HepG2 (cell line): ENCODE results near the gene TFDP2. TPM values are rescaled to one million over a fixed set of nuclear protein-coding genes. Genes with fewer than 3 reads are reported as not detected.

Experiments used
- ADNP ChIP-seq: sonication (generic); formaldehyde crosslinking; IDR thresholded peaks from 2 replicates; pipeline ENCODE4 v1.4.0; 2020; ENCODE audit warnings: missing genetic modification reagents
- BCLAF1 ChIP-seq: fragments of 450-650 bp; IDR thresholded peaks from 2 replicates; pipeline ENCODE4 v1.6.1; 2017; ENCODE audit warnings: mild to moderate bottlenecking
- CENPBD1 ChIP-seq: sonication (generic); formaldehyde crosslinking; IDR thresholded peaks from 2 replicates; pipeline ENCODE4 v1.8.0; 2022; ENCODE audit warnings: missing genetic modification reagents, low read depth, mild to moderate bottlenecking, borderline replicate concordance
- HDAC2 ChIP-seq: sonication (generic); formaldehyde crosslinking; IDR thresholded peaks from 2 replicates; pipeline ENCODE4 v1.4.0; 2020; ENCODE audit warnings: missing genetic modification reagents
- HMGXB3 ChIP-seq: sonication (generic); formaldehyde crosslinking; IDR thresholded peaks from 2 replicates; pipeline ENCODE4 v1.4.0; 2020; ENCODE audit warnings: missing genetic modification reagents, borderline replicate concordance
- IKZF5 ChIP-seq: IDR thresholded peaks from 2 replicates; pipeline ENCODE4 v1.6.1; 2018; ENCODE audit warnings: missing genetic modification reagents, mild to moderate bottlenecking, missing compliant biosample characterization
- LRRFIP1 ChIP-seq: sonication (generic); formaldehyde crosslinking; conservative IDR thresholded peaks from 2 replicates; pipeline ENCODE4 v1.4.0; 2020; ENCODE audit warnings: missing genetic modification reagents
- MAFF ChIP-seq: IDR thresholded peaks from 2 replicates; pipeline ENCODE4 v1.6.1; 2011; ENCODE audit warnings: low read depth, low read length, improper control_type of control experiment
- MAX ChIP-seq: IDR thresholded peaks from 2 replicates; pipeline ENCODE4 v1.6.1; 2012; ENCODE audit warnings: inconsistent platforms
- PITX1 ChIP-seq: sonication (generic); formaldehyde crosslinking; IDR thresholded peaks from 2 replicates; pipeline ENCODE4 v1.5.1; 2020; ENCODE audit warnings: mild to moderate bottlenecking, missing genetic modification reagents
- PTBP1 ChIP-seq: fragments of 200-400 bp; formaldehyde crosslinking; IDR thresholded peaks from 2 replicates; pipeline ENCODE4 v1.6.1; 2018; ENCODE audit warnings: low read length, low read depth; ENCODE audit not compliant: poor library complexity, severe bottlenecking
- RAD21 ChIP-seq: fragments of 450-650 bp; formaldehyde crosslinking; IDR thresholded peaks from 2 replicates; pipeline ENCODE4 v1.5.0; 2020; ENCODE audit warnings: mild to moderate bottlenecking
- SAFB2 ChIP-seq: sonication (generic); formaldehyde crosslinking; IDR thresholded peaks from 2 replicates; pipeline ENCODE4 v1.5.1; 2020; ENCODE audit warnings: missing genetic modification reagents, low read depth, mild to moderate bottlenecking, borderline replicate concordance
- STAG1 ChIP-seq: sonication (generic); formaldehyde crosslinking; IDR thresholded peaks from 2 replicates; pipeline ENCODE4 v1.4.0; 2020; ENCODE audit warnings: missing genetic modification reagents
- ZBTB21 ChIP-seq: sonication (generic); formaldehyde crosslinking; IDR thresholded peaks from 2 replicates; pipeline ENCODE4 v1.4.0; 2020; ENCODE audit warnings: missing genetic modification reagents
- ZNF431 ChIP-seq: sonication (generic); formaldehyde crosslinking; IDR thresholded peaks from 2 replicates; pipeline ENCODE4 v1.9.0; 2022; ENCODE audit warnings: missing genetic modification reagents, low read depth, mild to moderate bottlenecking, borderline replicate concordance
- ZNF44 ChIP-seq: sonication (generic); formaldehyde crosslinking; IDR thresholded peaks from 2 replicates; pipeline ENCODE4 v1.5.1; 2020; ENCODE audit warnings: mild to moderate bottlenecking, missing genetic modification reagents
- ZNF616 ChIP-seq: sonication (generic); formaldehyde crosslinking; IDR thresholded peaks from 2 replicates; pipeline ENCODE4 v1.5.0; 2020; ENCODE audit warnings: low read depth, mild to moderate bottlenecking, missing genetic modification reagents
- polyA plus RNA-seq, 8 experiments: library from polyadenylated mRNA; depleted of rRNA in 3 of 8; stranded (reverse) in 7 of 8; unstranded in 1 of 8; fragments of >200 nt; fragmentation: Illumina TruSeq in 4 of 8; extraction: Trizol in 4 of 8; gene quantifications; 2 replicates each; pipeline versions ENCODE4 v1.2.1 to v1.2.3, GENCODE V29; 2011 to 2016; ENCODE audit warnings: low read depth in 4 of 8, missing spikeins in 1 of 8, mixed read lengths in 1 of 8; ENCODE audit not compliant: insufficient read depth in 1 of 8
- total RNA-seq, 5 experiments: library from RNA; depleted of rRNA; stranded (reverse); fragments of >200 nt; fragmentation: Illumina TruSeq; extraction: Trizol; gene quantifications; 2 replicates each; pipeline ENCODE4 v1.2.3, GENCODE V29; 2016; ENCODE audit warnings: low read depth in 1 of 5

The TFDP2 gene
- total and polyA plus RNA-seq, 2 of the 13 experiments (the other 11 are each of a cell fraction or from before 2014, with no cell fraction given), result 17.9 to 37.4 TPM

GRCh38 chr3:142117056-142117851 is 32.1 kb downstream of the TFDP2 start (continued):
- TF ChIP-seq CENPBD1 (CRISPR knock-in tag) (no peak), ZBTB21 (CRISPR knock-in tag) (no peak), RAD21 (CRISPR knock-in tag) (no peak), IKZF5 (CRISPR knock-in tag) (no peak), PTBP1 (no peak), ZNF431 (CRISPR knock-in tag) (no peak), HDAC2 (no peak), ADNP (CRISPR knock-in tag) (peak; percentile 68; the same call in 1 of the 2 replicates), MAX (no peak), BCLAF1 (no peak), ZNF44 (CRISPR knock-in tag) (no peak), HMGXB3 (no peak), ZNF616 (CRISPR knock-in tag) (no peak), LRRFIP1 (CRISPR knock-in tag) (no peak), SAFB2 (CRISPR knock-in tag) (no peak), MAFF (no peak), STAG1 (CRISPR knock-in tag) (no peak), PITX1 (CRISPR knock-in tag) (0 out of 2 replicates have a peak, but pooled peaks have one; percentile 35)
